Activated CD4-positive, CD25-positive, alpha-beta regulatory T cell treated with anti-CD3 and anti-CD28 coated beads, Interleukin-2, amount 50 U/mL, for 24 hours (primary cell): ENCODE results near the gene BPIFB6.
"Not testable (repeated sequence)": the region's sequence is repeated elsewhere in the genome, so short reads cannot be mapped to it uniquely, and the experiment has no call there.

ENCODE experiments used
- ATAC-seq, 2 donors: fragments of 150-1000 bp; cut with Tn5 transposase; one replicate each; pipeline ENCODE4 v1.10.0; 2021; ENCODE audit warnings: mild to moderate bottlenecking in 1 of 2, moderate library complexity in 1 of 2

The BPIFB6 gene

GRCh38 chr20:33030569-33030968 lies 879 bp upstream of the BPIFB6 start:
- ATAC-seq: no peak

- ATAC-seq: no peak
These were observed 1.1 kb downstream of the BPIFB6 start for GRCh38 chr20:33032555-33032954.

GRCh38 chr20:33033381-33033780 lies 1.9 kb downstream of the BPIFB6 start:
- ATAC-seq: no peak

GRCh38 chr20:33034115-33034514 lies 2.7 kb downstream of the BPIFB6 start:
- no peak for ATAC-seq

GRCh38 chr20:33034901-33035492 lies 3.5 kb downstream of the BPIFB6 start:
- ATAC-seq: no peak

GRCh38 chr20:33037456-33037855 lies 6.0 kb downstream of the BPIFB6 start:
- ATAC-seq: no peak

- ATAC-seq: no peak
These were observed 6.8 kb downstream of the BPIFB6 start for GRCh38 chr20:33038243-33038642.

GRCh38 chr20:33042430-33042829 lies 11.0 kb downstream of the BPIFB6 start:
- no peak for ATAC-seq

- no peak for ATAC-seq
These were observed 11.7 kb downstream of the BPIFB6 start for GRCh38 chr20:33042983-33043730.

GRCh38 chr20:33043731-33044181 lies 12.3 kb downstream of the BPIFB6 start:
- ATAC-seq: no peak

- not testable (repeated sequence) for ATAC-seq
These were observed 13.8 kb downstream of the BPIFB6 start for GRCh38 chr20:33045129-33045721.

GRCh38 chr20:33046412-33046811 lies 15.0 kb downstream of the BPIFB6 start:
- no peak for ATAC-seq

- ATAC-seq: no peak
These were observed 19.9 kb downstream of the BPIFB6 start for GRCh38 chr20:33051333-33051732.

GRCh38 chr20:33053291-33054106 lies 22.1 kb downstream of the BPIFB6 start, which contains the start of gene BPIFB3:
BPIFB3 (plus strand) TSS chr20:33053903; CDS start chr20:33055436, 1,533 bp downstream.
- no peak for ATAC-seq

- ATAC-seq: no peak
These were observed 22.9 kb downstream of the BPIFB6 start for GRCh38 chr20:33054381-33054780.

GRCh38 chr20:33054791-33055190 lies 23.3 kb downstream of the BPIFB6 start:
- no peak for ATAC-seq

GRCh38 chr20:33059136-33059535 lies 27.7 kb downstream of the BPIFB6 start:
- ATAC-seq: no peak

GRCh38 chr20:33059741-33060390 lies 28.4 kb downstream of the BPIFB6 start:
- no peak for ATAC-seq

GRCh38 chr20:33061658-33062028 lies 30.2 kb downstream of the BPIFB6 start:
- ATAC-seq: no peak

GRCh38 chr20:33062105-33062824 lies 30.8 kb downstream of the BPIFB6 start:
- ATAC-seq: no peak

- no peak for ATAC-seq
These were observed 31.3 kb downstream of the BPIFB6 start for GRCh38 chr20:33062825-33063149.

- no peak for ATAC-seq
These were observed 31.8 kb downstream of the BPIFB6 start for GRCh38 chr20:33063271-33063670.
